IMR-90 (cell line): ENCODE measurements around the gene PTGR1. TPM values are rescaled to one million over a fixed set of nuclear protein-coding genes. Genes with fewer than 3 reads are reported as not detected.

Experiments
- ATAC-seq: fragments of 200-7000 bp; cut with Tn5 transposase; 2 replicates; pipeline ENCODE4 v1.9.1; 2020; ENCODE audit warnings: low read depth, mild to moderate bottlenecking, moderate library complexity
- BruUV-seq: library from RNA; stranded (reverse); fragments of 400-500 nt; replicated peaks from 2 replicates; lab custom pipeline; 2021; lab: Mats Ljungman, UMichigan
- CTCF ChIA-PET: fragments of 300-600 bp; formaldehyde crosslinking; extraction: SDS; loops from one replicate; lab custom pipeline; 2021; ENCODE audit warnings: antibody characterized with exemption; lab: Yijun Ruan, JAX
- POLR2A ChIA-PET: fragments of 300-600 bp; sonication (Branson Sonifier 250); formaldehyde crosslinking; loops from one replicate; lab custom pipeline; 2022; ENCODE audit warnings: antibody characterized with exemption; ENCODE audit not compliant: unreplicated experiment; lab: Charles Lee
- DNase-seq: peaks from one replicate; pipeline ENCODE4 v3.0.0; 2013
- H2AFZ ChIP-seq: replicated peaks from 2 replicates; pipeline ENCODE3; 2013; ENCODE audit warnings: low read length, mild to moderate bottlenecking; ENCODE audit not compliant: poor library complexity
- H2AK5ac ChIP-seq: 2 replicates; pipeline ENCODE4 v1.6.1; 2013; ENCODE audit warnings: low read depth, low read length, inconsistent platforms
- H2AK9ac ChIP-seq: replicated peaks from 2 replicates; pipeline ENCODE3; 2013; ENCODE audit warnings: mild to moderate bottlenecking, low read depth, low read length, moderate library complexity; ENCODE audit not compliant: poor library complexity
- H2BK120ac ChIP-seq: 2 replicates; pipeline ENCODE4 v1.6.1; 2013; ENCODE audit warnings: low read depth, low read length, inconsistent platforms
- H2BK15ac ChIP-seq: 3 replicates; pipeline ENCODE4 v1.6.1; 2013; ENCODE audit warnings: low read depth, low read length, inconsistent platforms
- H2BK20ac ChIP-seq: 2 replicates; pipeline ENCODE4 v1.6.1; 2013; ENCODE audit warnings: low read depth, mild to moderate bottlenecking, inconsistent platforms, low read length, moderate library complexity
- H2BK5ac ChIP-seq: 2 replicates; pipeline ENCODE4 v1.6.1; 2013; ENCODE audit warnings: mild to moderate bottlenecking, low read depth, low read length, inconsistent platforms; ENCODE audit not compliant: poor library complexity, severe bottlenecking
- H3K14ac ChIP-seq: replicated peaks from 2 replicates; pipeline ENCODE4 v1.6.1; 2013; ENCODE audit warnings: low read depth, low read length, inconsistent platforms
- H3K18ac ChIP-seq: 2 replicates; pipeline ENCODE4 v1.6.1; 2013; ENCODE audit warnings: low read depth, low read length, control low read depth
- H3K23ac ChIP-seq: 2 replicates; pipeline ENCODE4 v1.6.1; 2013; ENCODE audit warnings: low read depth, low read length, inconsistent platforms
- H3K27ac ChIP-seq: 2 replicates; pipeline ENCODE4 v1.5.1; 2013; ENCODE audit warnings: mild to moderate bottlenecking, control low read depth, low read length; ENCODE audit not compliant: insufficient read depth
- H3K27me3 ChIP-seq: 2 replicates; pipeline ENCODE4 v1.6.1; 2013; ENCODE audit warnings: low read length; ENCODE audit not compliant: control insufficient read depth, insufficient read depth
- H3K36me3 ChIP-seq: 2 replicates; pipeline ENCODE4 v1.6.1; 2013; ENCODE audit warnings: low read length, mixed read lengths; ENCODE audit not compliant: control insufficient read depth, insufficient read depth
- H3K4ac ChIP-seq: 2 replicates; pipeline ENCODE4 v1.6.1; 2013; ENCODE audit warnings: low read depth, low read length, inconsistent platforms
- H3K4me1 ChIP-seq: 2 replicates; pipeline ENCODE4 v1.6.1; 2013; ENCODE audit warnings: low read length, mixed read lengths; ENCODE audit not compliant: control insufficient read depth, insufficient read depth
- H3K4me2 ChIP-seq: 2 replicates; pipeline ENCODE4 v1.6.1; 2013; ENCODE audit warnings: low read depth, mild to moderate bottlenecking, control low read depth, low read length, moderate library complexity
- H3K4me3 ChIP-seq: 2 replicates; pipeline ENCODE4 v1.5.1; 2013; ENCODE audit warnings: low read depth, mild to moderate bottlenecking, control low read depth, low read length, moderate library complexity; ENCODE audit not compliant: insufficient read depth
- H3K56ac ChIP-seq: 2 replicates; pipeline ENCODE4 v1.6.1; 2013; ENCODE audit warnings: low read length, inconsistent platforms; ENCODE audit not compliant: insufficient read depth; ENCODE audit errors: extremely low read depth
- H3K79me1 ChIP-seq, 2 experiments: 2 replicates each; pipeline ENCODE4 v1.6.1; 2013; ENCODE audit warnings: low read length in 2 of 2, inconsistent platforms in 1 of 2, low read depth in 1 of 2
- H3K9ac ChIP-seq: 2 replicates; pipeline ENCODE4 v1.6.1; 2013; ENCODE audit warnings: low read depth, low read length, control low read depth
- H3K9me1 ChIP-seq: 2 replicates; pipeline ENCODE4 v1.6.1; 2013; ENCODE audit warnings: low read length, inconsistent platforms; ENCODE audit not compliant: insufficient read depth
- H3K9me3 ChIP-seq: 2 replicates; pipeline ENCODE4 v1.6.1; 2013; ENCODE audit warnings: low read length; ENCODE audit not compliant: control insufficient read depth, insufficient read depth
- H4K20me1 ChIP-seq: 2 replicates; pipeline ENCODE4 v1.6.1; 2013; ENCODE audit warnings: low read length, inconsistent platforms; ENCODE audit not compliant: insufficient read depth
- H4K5ac ChIP-seq: 2 replicates; pipeline ENCODE4 v1.6.1; 2013; ENCODE audit warnings: mild to moderate bottlenecking, low read depth, low read length, control low read depth
- H4K8ac ChIP-seq, 2 experiments: 2 replicates each; pipeline ENCODE4 v1.6.1; 2013; ENCODE audit warnings: low read depth in 2 of 2, low read length in 2 of 2, control low read depth in 1 of 2, inconsistent platforms in 1 of 2
- H4K91ac ChIP-seq: 2 replicates; pipeline ENCODE4 v1.6.1; 2013; ENCODE audit warnings: low read depth, low read length, inconsistent platforms; ENCODE audit not compliant: insufficient read depth
- MXI1 ChIP-seq: IDR thresholded peaks from 2 replicates; pipeline ENCODE4 v1.6.1; 2012; ENCODE audit warnings: low read depth, mild to moderate bottlenecking, low read length, moderate library complexity, borderline replicate concordance
- NFE2L2 ChIP-seq: fragments of 150-350 bp; IDR thresholded peaks from 2 replicates; pipeline ENCODE4 v1.6.1; 2016; ENCODE audit warnings: low read depth, mild to moderate bottlenecking, low read length
- WGBS, 2 experiments: methylation state at CpG; one replicate each; pipeline versions ENCODE4 v1.1.5 to v1.1.7; 2013; ENCODE audit warnings: missing lambda C conversion rate in 2 of 2; ENCODE audit not compliant: insufficient read length in 1 of 2; ENCODE audit errors: extremely low coverage in 2 of 2; 5-methylcytosine and 5-hydroxymethylcytosine counted together
- dilution Hi-C: fragments of 300-500 bp; cut with HindIII; formaldehyde crosslinking; loops from one replicate; pipeline ENCODE4 v1.14.3; 2018; ENCODE audit warnings: low sequenced_read_pairs; ENCODE audit not compliant: unreplicated experiment
- in situ Hi-C: fragments of 300-500 bp; cut with MboI; formaldehyde crosslinking; loops from 3 replicates; pipeline ENCODE4 v1.14.3; 2019; ENCODE audit warnings: low sequenced_read_pairs, inconsistent platforms, mixed read lengths
- intact Hi-C: fragments of 100-400 bp; cut with micrococcal nuclease; formaldehyde crosslinking; loops from 2 replicates; pipeline ENCODE4 v1.10.0; 2022
- polyA plus RNA-seq, 3 experiments: library from polyadenylated mRNA; depleted of rRNA; stranded (reverse); fragments of >200 nt; gene quantifications; 2 replicates each; pipeline ENCODE4 v1.2.3, GENCODE V29; 2012; ENCODE audit warnings: low replicate concordance in 1 of 3
- total RNA-seq: library from RNA; depleted of rRNA; stranded (reverse); fragments of >200 nt; gene quantifications from 2 replicates; pipeline ENCODE4 v1.2.3, GENCODE V29; 2012

Gene PTGR1
- total and polyA plus RNA-seq, 2 of the 4 experiments (the other 2 are of a cell fraction) = 45.9 to 72.7 TPM

DNA sequence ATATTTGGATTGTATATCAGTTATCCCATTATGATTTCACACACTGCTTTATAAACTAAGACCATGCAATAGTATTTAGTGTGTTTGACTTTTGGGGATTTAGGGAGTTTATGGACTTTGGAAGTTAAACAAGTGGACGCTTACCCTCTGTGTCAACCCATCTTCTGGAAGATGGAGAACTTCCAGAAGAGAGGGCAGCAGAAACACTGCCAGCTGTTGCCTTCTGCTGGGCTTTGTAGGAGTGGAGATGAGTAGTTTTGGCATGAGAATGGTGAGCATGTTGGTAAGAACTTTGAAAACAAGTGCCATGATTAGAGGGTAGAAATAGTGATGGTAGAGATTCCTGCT lies 33.9 kb upstream of the PTGR1 start:
- in situ Hi-C loops = no loop called here
- H2AK5ac ChIP-seq = no peak overlapping the region
- no peak overlapping the region for H2BK120ac ChIP-seq
- peak overlapping the region; percentile 99 for H3K4me2 ChIP-seq
- H3K4ac ChIP-seq = no peak overlapping the region
- peaks cover 12% of the 10 kb centered on the region for H3K9me1 ChIP-seq
- peaks cover 1% of the 10 kb centered on the region; the same call in 1 of the 2 replicates for H3K4me1 ChIP-seq
- no peak for TF ChIP-seq MXI1
- TF ChIP-seq NFE2L2 = no peak
- H3K36me3 ChIP-seq = no peaks in the 10 kb centered on the region
- BruUV-seq = no TSS peak
- dilution Hi-C loops = no loop called here
- H3K9ac ChIP-seq = no peak overlapping the region
- H4K5ac ChIP-seq = no peak overlapping the region
- no peak for DNase-seq
- no peak overlapping the region for H3K4me3 ChIP-seq
- H2BK15ac ChIP-seq = no peak overlapping the region
- peaks cover 12 to 73% of the 10 kb centered on the region in 2 experiments for H3K79me1 ChIP-seq
- no peak overlapping the region for H4K8ac ChIP-seq
- intact Hi-C loops = loop anchor here (10.0 kb wide), 1 partner anchor 441 kb away; no protein-coding TSS in a partner anchor
- no peak overlapping the region for H3K14ac ChIP-seq
- POLR2A ChIA-PET = no interaction called here
- H4K91ac ChIP-seq = no peak overlapping the region
- H2AK9ac ChIP-seq = no peak overlapping the region
- H3K9me3 ChIP-seq = no peaks in the 10 kb centered on the region
- no peak overlapping the region for H3K27ac ChIP-seq
- no peak overlapping the region for H2AFZ ChIP-seq
- WGBS, 2 experiments = no CpG with 5 or more reads among the region's 1 CpG
- H3K56ac ChIP-seq = no peak overlapping the region
- H3K18ac ChIP-seq = no peak overlapping the region
- peak overlapping the region; percentile 12; the same call in 1 of the 2 replicates for H3K23ac ChIP-seq
- H2BK20ac ChIP-seq = no peak overlapping the region
- peaks cover 53% of the 10 kb centered on the region for H4K20me1 ChIP-seq
- H3K27me3 ChIP-seq = no peaks in the 10 kb centered on the region
- no peak for ATAC-seq
- CTCF ChIA-PET = no interaction called here
- no peak overlapping the region for H2BK5ac ChIP-seq
